ENCODE data around the gene SPECC1. TPM values are rescaled to one million over a fixed set of nuclear protein-coding genes. Genes with fewer than 3 reads are reported as not detected.

Gene SPECC1
- total RNA-seq, 6 experiments from 2014 or later, result 0.81 to 5.0 (median 2.8) TPM

GRCh38 chr17:20173091-20173490 is 163.9 kb downstream of the SPECC1 start:
- TF ChIP-seq POLR2A (IDR thresholded peaks at IDR 0.05) (no peak), CTCF (IDR thresholded peaks at IDR 0.05) (no peak)
- intact Hi-C loops (cut with DNase I), result no loop called here
- H3K36me3 ChIP-seq, result no peaks in the 10 kb centered on the region
- no peaks in the 10 kb centered on the region for H3K9me3 ChIP-seq
- H3K4me1 ChIP-seq, result no peaks in the 10 kb centered on the region
- ATAC-seq, result no peak
- no peak overlapping the region for H3K27ac ChIP-seq
- no peak for DNase-seq
- H3K27me3 ChIP-seq, result no peaks in the 10 kb centered on the region
- no peak overlapping the region for H3K4me3 ChIP-seq
- 35% methylated on average over 1 of the region's 1 CpG for WGBS (ENCODE audit: insufficient coverage, low coverage, low lambda C conversion rate, missing lambda C conversion rate)

GRCh38 chr17:20174588-20175265 is 165.6 kb downstream of the SPECC1 start:
- intact Hi-C loops (cut with DNase I), result no loop called here

GRCh38 chr17:20179041-20179440 is 169.9 kb downstream of the SPECC1 start:
- WGBS (ENCODE audit: insufficient coverage, low coverage, low lambda C conversion rate, missing lambda C conversion rate), result 84% methylated on average over 3 of the region's 3 CpGs

More at GRCh38 chr17:20174588-20175265, 165.6 kb downstream of the SPECC1 start:
- H3K27me3 ChIP-seq, result no peaks in the 10 kb centered on the region
- no peak for DNase-seq
- H3K4me1 ChIP-seq, result no peaks in the 10 kb centered on the region
- H3K36me3 ChIP-seq, result no peaks in the 10 kb centered on the region
- WGBS (ENCODE audit: insufficient coverage, low coverage, low lambda C conversion rate, missing lambda C conversion rate), result 83% methylated on average over 6 of the region's 12 CpGs
- no peaks in the 10 kb centered on the region for H3K9me3 ChIP-seq
- no peak overlapping the region for H3K4me3 ChIP-seq
- no peak for TF ChIP-seq CTCF (IDR thresholded peaks at IDR 0.05)
- no peak for TF ChIP-seq POLR2A (IDR thresholded peaks at IDR 0.05)
- no peak for ATAC-seq
- H3K27ac ChIP-seq, result no peak overlapping the region

GRCh38 chr17:20180661-20181060 is 171.5 kb downstream of the SPECC1 start:
- Histone ChIP-seq H3K9me3 (no peaks in the 10 kb centered on the region), H3K27me3 (no peaks in the 10 kb centered on the region), H3K4me1 (no peaks in the 10 kb centered on the region), H3K36me3 (no peaks in the 10 kb centered on the region), H3K4me3 (no peak overlapping the region), H3K27ac (no peak overlapping the region)
- no peak for TF ChIP-seq POLR2A (IDR thresholded peaks at IDR 0.05)
- no peak for TF ChIP-seq CTCF (IDR thresholded peaks at IDR 0.05)
- intact Hi-C loops (cut with DNase I), result no loop called here
- 83% methylated on average over 1 of the region's 1 CpG for WGBS (ENCODE audit: insufficient coverage, low coverage, low lambda C conversion rate, missing lambda C conversion rate)
- no peak for DNase-seq
- ATAC-seq, result no peak

More at GRCh38 chr17:20179041-20179440, 169.9 kb downstream of the SPECC1 start:
- no peak overlapping the region for H3K27ac ChIP-seq
- TF ChIP-seq POLR2A (IDR thresholded peaks at IDR 0.05), result no peak
- TF ChIP-seq CTCF (IDR thresholded peaks at IDR 0.05), result no peak
- H3K27me3 ChIP-seq, result no peaks in the 10 kb centered on the region
- H3K36me3 ChIP-seq, result no peaks in the 10 kb centered on the region
- DNase-seq, result no peak
- H3K4me1 ChIP-seq, result no peaks in the 10 kb centered on the region
- ATAC-seq, result no peak
- intact Hi-C loops (cut with DNase I), result no loop called here
- no peak overlapping the region for H3K4me3 ChIP-seq
- no peaks in the 10 kb centered on the region for H3K9me3 ChIP-seq

Measured in right lobe of liver (tissue), 6 donors.